ENCODE measurements around the gene GPR35. TPM values are rescaled to one million over a fixed set of nuclear protein-coding genes. Genes with fewer than 3 reads are reported as not detected.

Gene GPR35
- total and polyA plus RNA-seq, 2 of the 13 experiments (the other 11 are each of a cell fraction or from before 2014, with no cell fraction given), result 27.1 to 44.2 TPM

GRCh38 chr2:240579771-240580614 is 45.3 kb upstream of the GPR35 start (continued):
- TF ChIP-seq IKZF5 (CRISPR knock-in tag; IDR thresholded peaks at IDR 0.05) (peak; percentile 94), HIVEP1 (CRISPR knock-in tag; IDR thresholded peaks at IDR 0.05) (no peak; the same call in 1 of the 2 replicates), GLMP (CRISPR knock-in tag; IDR thresholded peaks at IDR 0.05; ENCODE audit: borderline replicate concordance) (no peak), ESRRA (CRISPR knock-in tag; IDR thresholded peaks at IDR 0.05; ENCODE audit: low read depth) (peak; percentile 58; the same call in 1 of the 2 replicates), ZNF567 (CRISPR knock-in tag; IDR thresholded peaks at IDR 0.05; ENCODE audit: borderline replicate concordance) (peak; percentile 70), RARG (CRISPR knock-in tag; IDR thresholded peaks at IDR 0.05; ENCODE audit: low read depth) (no peak), IKZF4 (CRISPR knock-in tag; IDR thresholded peaks at IDR 0.05; ENCODE audit: borderline replicate concordance, low read depth, not compliant biosample characterization) (no peak), ZNF598 (CRISPR knock-in tag; IDR thresholded peaks at IDR 0.05; ENCODE audit: borderline replicate concordance) (peak; percentile 48; the same call in 1 of the 2 replicates), ZNF317 (CRISPR knock-in tag; IDR thresholded peaks at IDR 0.05) (peak; percentile 73), PBX3 (CRISPR knock-in tag; IDR thresholded peaks at IDR 0.05; ENCODE audit: borderline replicate concordance) (no peak), ZUFSP (CRISPR knock-in tag; IDR thresholded peaks at IDR 0.05; ENCODE audit: borderline replicate concordance) (no peak), PATZ1 (CRISPR knock-in tag; IDR thresholded peaks at IDR 0.05) (peak; percentile 37), LRRFIP1 (CRISPR knock-in tag; conservative IDR thresholded peaks at IDR 0.05) (no peak), ZNF781 (CRISPR knock-in tag; IDR thresholded peaks at IDR 0.05; ENCODE audit: borderline replicate concordance, not compliant biosample characterization) (peak; percentile 68), ZNF773 (CRISPR knock-in tag; IDR thresholded peaks at IDR 0.05; ENCODE audit: borderline replicate concordance) (no peak), CHD2 (IDR thresholded peaks at IDR 0.05; ENCODE audit: low read depth, low read length) (no peak), SIX1 (CRISPR knock-in tag; IDR thresholded peaks at IDR 0.05; ENCODE audit: borderline replicate concordance) (0 out of 2 replicates have a peak, but pooled peaks have one; percentile 9)
